Limb (tissue), 2 donors: Measurements from ENCODE around the gene SLC6A7.

Experiments
- DNase-seq, 2 donors: peaks; one replicate each; pipeline ENCODE4 v3.0.0-alpha.2; 2016; ENCODE audit errors: extremely low spot score in 2 of 2

Gene SLC6A7

GRCh38 chr5:150172556-150172955 is 17.3 kb upstream of the SLC6A7 start:
- DNase-seq = no peak

GRCh38 chr5:150173161-150173560 is 16.7 kb upstream of the SLC6A7 start:
- no peak for DNase-seq

GRCh38 chr5:150174285-150174684 is 15.6 kb upstream of the SLC6A7 start:
- DNase-seq = no peak

GRCh38 chr5:150175076-150175475 is 14.8 kb upstream of the SLC6A7 start:
- DNase-seq = no peak

GRCh38 chr5:150175536-150175935 is 14.3 kb upstream of the SLC6A7 start:
- DNase-seq = no peak

GRCh38 chr5:150176745-150177477 is 13.0 kb upstream of the SLC6A7 start:
- no peak for DNase-seq

GRCh38 chr5:150177721-150178120 is 12.1 kb upstream of the SLC6A7 start:
- no peak for DNase-seq

- DNase-seq = no peak
Observed at GRCh38 chr5:150178262-150178661, 11.6 kb upstream of the SLC6A7 start.

GRCh38 chr5:150179019-150179620 is 10.7 kb upstream of the SLC6A7 start:
- DNase-seq = no peak

GRCh38 chr5:150180241-150181026 is 9.4 kb upstream of the SLC6A7 start:
- peak; percentile 55 to 71 for DNase-seq

GRCh38 chr5:150181027-150181426 is 8.8 kb upstream of the SLC6A7 start:
- no peak for DNase-seq

GRCh38 chr5:150181766-150182545 is 7.9 kb upstream of the SLC6A7 start:
- no peak for DNase-seq

GRCh38 chr5:150182774-150183173 is 7.1 kb upstream of the SLC6A7 start:
- DNase-seq = no peak

GRCh38 chr5:150183436-150183835 is 6.4 kb upstream of the SLC6A7 start:
- no peak for DNase-seq

GRCh38 chr5:150184006-150184405 is 5.9 kb upstream of the SLC6A7 start:
- no peak for DNase-seq

GRCh38 chr5:150184990-150185912 is 4.6 kb upstream of the SLC6A7 start:
- no peak for DNase-seq

- DNase-seq = no peak
Observed at GRCh38 chr5:150186137-150186536, 3.7 kb upstream of the SLC6A7 start.

GRCh38 chr5:150186897-150187296 is 3.0 kb upstream of the SLC6A7 start:
- no peak for DNase-seq

GRCh38 chr5:150188146-150188842 is 1.6 kb upstream of the SLC6A7 start:
- DNase-seq = no peak

GRCh38 chr5:150189326-150189725 is 536 bp upstream of the SLC6A7 start:
- no peak for DNase-seq
